HG02610 (cell line): ENCODE results near the gene PGAM2.

ENCODE experiments used
- ATAC-seq: cut with Tn5 transposase; IDR thresholded peaks from one replicate; pipeline ENCODE4 v1.9.1; 2021; ENCODE audit warnings: mild to moderate bottlenecking, moderate library complexity; ENCODE audit not compliant: unreplicated experiment

The PGAM2 gene

DNA sequence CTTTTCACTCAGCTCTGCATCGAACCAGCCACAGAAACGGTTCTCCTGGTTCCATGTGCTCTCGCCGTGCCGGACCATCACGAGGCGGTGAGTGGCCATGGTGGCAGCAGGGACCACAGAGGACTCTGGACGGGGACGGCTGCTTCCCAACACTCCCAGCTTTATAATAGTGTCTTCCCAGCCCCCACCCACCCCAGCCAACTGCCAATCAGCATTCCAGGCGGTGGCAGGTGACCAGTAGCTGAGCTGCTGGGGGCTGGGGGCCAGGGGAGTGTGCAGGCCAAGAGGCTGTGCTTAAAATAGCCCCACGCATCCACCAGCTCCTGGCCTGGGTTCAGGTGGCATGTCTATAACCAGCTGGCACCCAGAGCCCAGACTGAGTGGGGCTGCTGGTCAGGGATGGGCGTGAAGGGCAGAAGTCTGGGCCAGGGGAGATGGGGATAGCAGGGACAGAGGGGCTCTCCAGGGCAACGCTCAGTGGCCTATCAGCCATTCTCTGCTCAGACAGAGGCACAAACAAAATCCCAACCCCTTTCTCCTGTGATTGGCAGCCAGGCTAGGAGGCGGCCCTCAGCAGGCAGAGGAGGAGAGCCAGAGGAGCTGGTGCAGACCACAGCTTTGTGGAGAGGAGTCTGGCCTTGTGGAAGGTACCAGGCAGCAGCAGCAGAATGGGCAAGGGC lies at the start of gene PGAM2:
Gene PGAM2 (minus strand): TSS at position 137 of the 680 bp plus-strand sequence. CDS start 38 bp downstream, at position 99.
- no peak for ATAC-seq

DNA sequence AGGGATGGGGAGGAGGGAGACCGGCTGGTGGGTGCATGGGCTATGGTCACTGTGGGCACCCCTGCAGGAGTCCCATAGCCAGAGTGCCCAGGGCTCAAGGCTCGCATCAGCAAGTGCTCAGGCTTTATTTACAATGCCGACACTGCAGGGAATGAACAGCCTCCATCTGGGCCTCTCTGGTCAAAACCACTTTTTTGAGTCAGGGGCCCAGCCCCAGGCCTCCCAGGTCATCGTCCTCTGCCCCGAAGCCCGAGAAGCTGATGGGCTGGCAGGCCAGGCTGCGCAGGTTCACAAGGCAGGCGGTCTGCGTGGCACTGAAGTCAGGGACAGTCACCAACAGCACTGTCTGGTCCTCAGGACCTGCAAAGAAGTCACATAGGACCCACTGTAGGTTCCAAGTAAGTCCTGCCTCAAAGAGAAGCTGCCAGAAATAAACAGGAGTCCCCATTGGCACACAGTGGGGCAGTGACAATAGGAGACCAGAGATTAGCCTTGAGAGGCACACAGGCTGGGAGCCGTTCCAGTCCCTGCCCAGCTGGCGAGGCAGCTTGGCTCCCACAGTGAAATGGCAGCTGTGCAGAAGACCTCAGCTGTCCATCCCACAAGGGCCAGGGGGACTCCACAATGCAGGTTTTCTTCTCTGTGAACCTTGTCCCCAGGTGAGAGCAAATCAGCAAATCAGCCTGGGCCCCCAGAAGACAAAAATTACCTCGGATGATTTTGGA lies 49.4 kb upstream of the PGAM2 start:
- no peak for ATAC-seq

- no peak for ATAC-seq
Measured at GRCh38 chr7:44113764-44114354, 48.5 kb upstream of the PGAM2 start.

GRCh38 chr7:44112997-44113763 lies 47.8 kb upstream of the PGAM2 start:
- no peak for ATAC-seq

- no peak for ATAC-seq
Measured at GRCh38 chr7:44112231-44112996, 47.0 kb upstream of the PGAM2 start.

- ATAC-seq, result no peak
Measured at GRCh38 chr7:44111761-44112160, 46.4 kb upstream of the PGAM2 start.

DNA sequence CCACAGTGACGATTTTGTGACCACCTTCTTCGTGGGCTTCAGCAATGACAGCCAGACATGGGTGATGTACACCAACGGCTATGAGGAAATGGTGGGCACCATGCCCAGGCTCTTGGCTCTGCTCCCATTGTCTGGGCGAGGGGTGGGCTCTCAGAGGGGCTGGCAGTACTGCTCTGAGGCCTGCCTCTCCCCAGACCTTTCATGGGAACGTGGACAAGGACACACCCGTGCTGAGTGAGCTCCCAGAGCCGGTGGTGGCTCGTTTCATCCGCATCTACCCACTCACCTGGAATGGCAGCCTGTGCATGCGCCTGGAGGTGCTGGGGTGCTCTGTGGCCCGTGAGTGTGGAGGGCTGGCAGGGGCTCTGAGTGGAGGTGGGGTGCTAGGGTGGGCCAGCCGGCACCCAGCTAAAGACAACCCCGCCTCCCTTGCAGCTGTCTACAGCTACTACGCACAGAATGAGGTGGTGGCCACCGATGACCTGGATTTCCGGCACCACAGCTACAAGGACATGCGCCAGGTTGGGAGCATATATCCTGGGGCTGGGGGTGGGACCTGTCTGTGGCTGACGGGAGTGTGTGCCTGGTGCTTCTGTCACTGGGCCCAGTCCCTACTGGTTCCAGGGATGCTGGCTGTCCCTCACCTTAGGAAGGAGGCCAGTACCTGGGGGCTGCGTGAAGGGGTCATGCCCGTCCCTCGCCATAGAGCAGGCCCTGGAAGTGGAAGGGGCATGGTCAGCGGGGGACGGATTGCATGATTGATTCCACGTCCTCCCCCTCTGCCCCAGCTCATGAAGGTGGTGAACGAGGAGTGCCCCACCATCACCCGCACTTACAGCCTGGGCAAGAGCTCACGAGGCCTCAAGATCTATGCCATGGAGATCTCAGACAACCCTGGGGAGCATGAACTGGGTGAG lies 45.6 kb upstream of the PGAM2 start:
- no peak for ATAC-seq

- no peak for ATAC-seq
Measured at GRCh38 chr7:44109991-44110390, 44.6 kb upstream of the PGAM2 start.

GRCh38 chr7:44108768-44109750 lies 43.7 kb upstream of the PGAM2 start:
- ATAC-seq, result no peak

DNA sequence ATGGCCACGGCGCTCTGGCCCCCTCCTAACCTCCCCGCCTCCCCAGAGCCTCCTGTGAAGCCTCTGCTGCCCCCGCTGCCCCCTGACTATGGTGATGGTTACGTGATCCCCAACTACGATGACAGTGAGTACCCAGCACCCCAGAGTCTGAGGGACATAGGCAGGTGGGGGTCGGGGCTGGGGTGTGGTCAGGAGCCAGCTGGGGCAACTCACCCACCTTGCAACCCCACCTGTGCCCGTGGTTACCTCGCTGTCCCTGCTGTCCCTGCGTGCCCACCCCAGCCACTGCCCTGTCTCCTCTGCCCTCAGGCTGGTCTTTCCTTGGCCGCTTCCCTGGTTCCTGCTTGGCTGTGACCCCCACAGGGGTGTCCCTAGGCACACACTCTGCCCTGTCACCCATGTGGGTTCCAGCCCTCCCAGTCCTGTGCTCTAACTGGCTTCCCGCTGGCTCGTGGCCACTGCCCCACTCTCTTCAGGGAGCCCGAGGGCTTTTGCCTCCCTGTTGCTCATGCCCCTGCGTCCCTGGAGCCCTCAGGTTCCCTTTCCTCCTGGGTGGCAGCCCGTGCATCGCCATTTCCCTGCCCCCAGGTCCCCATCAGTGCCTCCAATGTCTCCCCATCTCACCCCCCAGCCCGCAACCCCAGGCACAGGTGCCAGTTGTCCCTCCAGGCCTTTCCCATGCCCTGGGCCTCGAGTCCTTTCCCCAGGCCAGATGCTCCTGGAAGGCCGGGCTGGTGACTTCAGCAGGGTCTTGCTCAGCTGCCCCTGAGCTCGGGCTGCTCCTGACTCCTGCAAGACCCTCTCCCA lies 42.8 kb upstream of the PGAM2 start:
- ATAC-seq, result no peak

DNA sequence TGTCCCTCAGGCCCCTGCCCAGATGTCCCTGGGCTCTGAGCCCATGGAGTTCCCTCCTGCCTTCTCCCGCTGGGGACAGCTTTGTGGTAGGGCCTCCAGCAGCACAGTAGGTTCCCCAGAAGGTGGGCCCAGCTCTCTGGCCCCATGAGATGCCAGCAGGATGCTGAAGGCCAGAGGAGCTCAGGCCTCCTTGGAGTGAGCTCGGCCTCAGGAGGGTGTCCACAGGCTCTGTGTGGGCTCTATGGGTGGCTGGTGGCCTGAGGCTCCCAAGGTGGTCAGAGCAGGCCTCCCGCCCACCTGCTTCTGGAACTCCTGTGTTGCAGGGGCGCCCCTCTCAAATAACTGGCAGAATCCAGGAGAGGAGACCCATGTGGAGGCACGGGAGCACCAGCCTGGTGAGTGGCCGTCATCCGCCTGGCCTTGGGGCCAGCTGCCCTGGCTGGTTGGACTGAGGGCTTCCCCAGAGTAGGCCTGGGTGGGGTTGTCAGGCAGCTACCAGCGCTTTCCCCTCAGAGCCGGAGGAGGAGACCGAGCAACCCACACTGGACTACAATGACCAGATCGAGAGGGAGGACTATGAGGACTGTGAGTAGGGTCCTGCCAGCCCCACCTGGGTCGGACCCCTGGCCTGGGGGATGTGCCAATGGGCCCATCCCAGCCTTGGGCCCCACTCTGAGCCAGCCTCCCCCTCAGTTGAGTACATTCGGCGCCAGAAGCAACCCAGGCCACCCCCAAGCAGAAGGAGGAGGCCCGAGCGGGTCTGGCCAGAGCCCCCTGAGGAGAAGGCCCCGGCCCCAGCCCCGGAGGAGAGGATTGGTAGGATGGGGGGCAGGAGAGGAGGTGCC lies 42.0 kb upstream of the PGAM2 start:
- ATAC-seq, result no peak

GRCh38 chr7:44106311-44107065 lies 41.1 kb upstream of the PGAM2 start:
- no peak for ATAC-seq

DNA sequence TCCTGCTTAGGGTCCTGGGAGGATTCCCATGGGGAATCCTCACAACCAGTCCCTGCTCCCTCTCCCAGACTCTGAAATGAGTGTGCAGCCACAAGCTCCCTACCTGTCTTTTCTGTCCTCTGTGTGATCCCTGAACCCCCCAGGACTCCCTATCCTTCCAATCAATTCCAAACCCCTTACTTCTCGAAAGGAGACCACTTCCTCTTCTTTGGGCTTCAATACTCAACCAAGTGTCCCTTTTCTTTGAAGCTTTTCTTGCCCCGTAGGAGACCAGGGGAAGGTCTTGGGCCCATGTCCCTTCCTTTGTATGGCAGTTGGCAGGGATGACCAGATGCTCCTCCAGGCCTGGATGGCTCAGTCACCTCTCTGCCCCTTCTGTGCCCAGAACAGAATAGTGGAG lies 40.5 kb upstream of the PGAM2 start:
- no peak for ATAC-seq

DNA sequence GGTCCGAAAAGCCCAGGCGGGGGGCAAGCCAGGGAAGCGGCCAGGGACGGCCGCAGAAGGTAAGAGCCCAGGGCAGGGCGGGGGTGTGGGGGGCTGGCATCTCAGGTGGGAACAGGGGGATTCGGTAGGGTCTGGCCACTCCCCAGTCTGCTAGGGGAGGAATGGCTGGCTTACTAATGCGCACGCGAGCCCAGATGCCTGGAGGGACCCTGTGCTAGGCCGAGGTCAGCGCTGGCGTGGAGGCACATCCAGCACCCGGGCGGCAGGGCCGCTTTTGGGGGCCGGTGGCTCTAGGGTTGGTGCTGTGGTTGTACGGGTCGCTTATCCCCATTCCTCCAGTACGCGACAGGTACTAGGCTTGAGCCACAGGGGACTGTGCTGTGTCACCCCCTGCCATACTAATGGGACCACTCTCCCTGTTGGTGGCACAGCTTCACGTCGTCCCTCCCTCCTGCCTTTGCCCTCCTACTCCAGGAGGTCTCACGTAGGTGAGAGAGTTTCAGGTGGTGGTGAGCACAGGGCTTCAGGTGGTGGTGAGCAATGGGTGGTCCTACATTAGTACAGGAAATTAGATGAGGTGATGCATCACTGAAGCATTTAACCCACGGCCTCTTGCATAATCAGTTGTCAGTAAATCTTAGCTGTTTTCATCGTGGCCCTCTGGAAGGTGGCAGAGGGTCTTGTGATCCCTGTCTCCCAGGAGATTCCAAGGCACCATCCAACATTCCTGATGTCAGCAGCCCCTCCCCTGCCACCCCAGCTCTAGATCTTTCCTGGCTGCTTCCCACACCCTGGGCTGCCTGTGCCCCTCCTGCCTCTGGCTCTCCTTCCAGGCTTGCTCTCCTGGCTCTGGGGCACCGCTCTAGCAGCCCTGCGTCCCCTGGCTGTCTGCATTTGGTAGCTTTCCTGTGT lies 39.7 kb upstream of the PGAM2 start:
- no peak for ATAC-seq
